ENCODE measurements around the gene PALLD. TPM values are rescaled to one million over a fixed set of nuclear protein-coding genes. Genes with fewer than 3 reads are reported as not detected.

The PALLD gene
- total and polyA plus RNA-seq, 7 donors, result 40.7 to 1,991 (median 1,233) TPM

DNA sequence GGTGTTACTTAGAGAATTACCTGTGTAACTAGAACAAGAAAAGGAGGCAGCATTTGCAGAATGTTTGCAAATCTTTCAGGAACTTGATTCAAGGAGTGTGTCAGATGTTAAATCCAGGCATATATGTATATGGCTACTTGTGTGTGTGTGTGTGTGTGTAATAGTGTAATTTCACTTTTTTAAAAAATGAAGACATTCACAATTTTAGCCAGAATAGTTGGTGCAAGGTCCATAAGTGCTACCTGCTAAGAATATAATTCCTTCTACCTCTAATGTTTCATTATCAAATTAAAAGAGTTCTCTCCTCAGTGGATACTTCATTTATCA lies 158.0 kb downstream of the PALLD start:
- H3K9me3 ChIP-seq, result no peaks in the 10 kb centered on the region
- TF ChIP-seq EP300 (IDR thresholded peaks at IDR 0.05), result no peak
- TF ChIP-seq CTCF (IDR thresholded peaks at IDR 0.05), result no peak
- no peak for TF ChIP-seq POLR2AphosphoS5 (IDR thresholded peaks at IDR 0.05)
- TF ChIP-seq POLR2A (IDR thresholded peaks at IDR 0.05), result no peak
- no peak for DNase-seq
- H3K4me1 ChIP-seq, result peaks cover 0 to 8% (median 4%) of the 10 kb centered on the region in 4 donors
- no peaks in the 10 kb centered on the region for H3K27me3 ChIP-seq
- no peak overlapping the region for H3K4me3 ChIP-seq
- intact Hi-C loops (cut with DNase I), result no loop called here
- H3K36me3 ChIP-seq, result no peaks in the 10 kb centered on the region
- H3K27ac ChIP-seq, result no peak overlapping the region

DNA sequence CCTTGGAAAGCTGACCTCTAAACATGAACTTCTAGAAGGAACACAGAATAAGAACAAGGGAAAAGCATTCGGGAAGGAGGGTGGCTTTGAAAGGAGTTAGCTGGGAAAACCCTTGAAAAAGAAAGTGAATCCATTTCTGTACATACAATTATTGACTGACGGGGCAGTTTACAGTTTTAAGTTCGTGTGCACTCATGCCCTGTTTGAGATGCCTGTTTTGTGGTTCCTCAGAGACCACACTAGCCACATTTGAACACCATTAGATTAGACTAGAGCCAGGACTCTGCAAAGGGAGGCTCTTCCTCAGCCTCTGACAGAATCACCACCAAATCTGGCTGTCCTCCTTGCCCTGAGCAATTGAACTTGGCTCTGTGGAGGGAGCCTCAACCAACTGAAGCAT lies 158.3 kb downstream of the PALLD start:
- H3K9me3 ChIP-seq, result no peaks in the 10 kb centered on the region
- H3K36me3 ChIP-seq, result no peaks in the 10 kb centered on the region
- H3K27ac ChIP-seq, result no peak overlapping the region
- intact Hi-C loops (cut with DNase I), result no loop called here
- H3K4me3 ChIP-seq, result no peak overlapping the region
- no peak for TF ChIP-seq POLR2A (IDR thresholded peaks at IDR 0.05)
- no peak for TF ChIP-seq EP300 (IDR thresholded peaks at IDR 0.05)
- no peak for TF ChIP-seq POLR2AphosphoS5 (IDR thresholded peaks at IDR 0.05)
- TF ChIP-seq CTCF (IDR thresholded peaks at IDR 0.05), result no peak
- peaks cover 0 to 12% (median 4%) of the 10 kb centered on the region in 4 donors for H3K4me1 ChIP-seq
- WGBS, 2 donors, result 9 to 37% methylated on average over 3 of the region's 3 CpGs
- no peak for DNase-seq
- H3K27me3 ChIP-seq, result no peaks in the 10 kb centered on the region

GRCh38 chr4:168656055-168656660 lies 159.3 kb downstream of the PALLD start:
- Histone ChIP-seq H3K4me3 (no peak overlapping the region), H3K27ac (no peak overlapping the region)

GRCh38 chr4:168656946-168657473 lies 160.2 kb downstream of the PALLD start:
- TF ChIP-seq CTCF (IDR thresholded peaks at IDR 0.05) (no peak), EP300 (IDR thresholded peaks at IDR 0.05) (no peak), POLR2AphosphoS5 (IDR thresholded peaks at IDR 0.05) (no peak), POLR2A (IDR thresholded peaks at IDR 0.05) (no peak)
- Histone ChIP-seq H3K9me3 (no peaks in the 10 kb centered on the region), H3K4me3 (no peak overlapping the region), H3K4me1 (peaks cover 0 to 14% (median 4%) of the 10 kb centered on the region in 4 donors), H3K36me3 (no peaks in the 10 kb centered on the region), H3K27ac (no peak overlapping the region), H3K27me3 (no peaks in the 10 kb centered on the region)
- WGBS, 2 donors, result 90 to 92% methylated on average over 3 of the region's 3 CpGs
- intact Hi-C loops (cut with DNase I), result no loop called here
- no peak for DNase-seq

More at GRCh38 chr4:168656055-168656660, 159.3 kb downstream of the PALLD start:
- WGBS, 2 donors, result 55 to 75% methylated on average over 4 of the region's 4 CpGs
- H3K27me3 ChIP-seq, result no peaks in the 10 kb centered on the region
- H3K9me3 ChIP-seq, result no peaks in the 10 kb centered on the region
- intact Hi-C loops (cut with DNase I), result no loop called here
- peaks cover 0 to 13% (median 4%) of the 10 kb centered on the region in 4 donors for H3K4me1 ChIP-seq
- DNase-seq, result no peak
- TF ChIP-seq POLR2AphosphoS5 (IDR thresholded peaks at IDR 0.05) (no peak), CTCF (IDR thresholded peaks at IDR 0.05) (no peak), POLR2A (IDR thresholded peaks at IDR 0.05) (no peak), EP300 (IDR thresholded peaks at IDR 0.05) (no peak)
- H3K36me3 ChIP-seq, result no peaks in the 10 kb centered on the region

GRCh38 chr4:168658751-168659150 lies 161.9 kb downstream of the PALLD start:
- Histone ChIP-seq H3K9me3 (no peaks in the 10 kb centered on the region), H3K36me3 (no peaks in the 10 kb centered on the region), H3K27ac (peak overlapping the region in 1 of 4 donors; percentile 44), H3K4me3 (no peak overlapping the region), H3K4me1 (peaks cover 0 to 25% (median 8%) of the 10 kb centered on the region in 4 donors), H3K27me3 (no peaks in the 10 kb centered on the region)
- 35 to 66% methylated on average over 3 of the region's 3 CpGs for WGBS, 2 donors
- no peak for DNase-seq
- TF ChIP-seq CTCF (IDR thresholded peaks at IDR 0.05) (no peak), POLR2AphosphoS5 (IDR thresholded peaks at IDR 0.05) (no peak), EP300 (IDR thresholded peaks at IDR 0.05) (no peak), POLR2A (IDR thresholded peaks at IDR 0.05) (no peak)
- intact Hi-C loops (cut with DNase I), result no loop called here

All from sigmoid colon (tissue), 7 donors.